Putamen (tissue), 1 donor: ENCODE measurements around the gene MIA3.
"Not testable (repeated sequence)": the region's sequence is repeated elsewhere in the genome, so short reads cannot be mapped to it uniquely, and the experiment has no call there.

Source experiments
- DNase-seq: peaks from one replicate; pipeline ENCODE4 v3.0.0-alpha.2; 2016; ENCODE audit warnings: low spot score

MIA3 gene

DNA sequence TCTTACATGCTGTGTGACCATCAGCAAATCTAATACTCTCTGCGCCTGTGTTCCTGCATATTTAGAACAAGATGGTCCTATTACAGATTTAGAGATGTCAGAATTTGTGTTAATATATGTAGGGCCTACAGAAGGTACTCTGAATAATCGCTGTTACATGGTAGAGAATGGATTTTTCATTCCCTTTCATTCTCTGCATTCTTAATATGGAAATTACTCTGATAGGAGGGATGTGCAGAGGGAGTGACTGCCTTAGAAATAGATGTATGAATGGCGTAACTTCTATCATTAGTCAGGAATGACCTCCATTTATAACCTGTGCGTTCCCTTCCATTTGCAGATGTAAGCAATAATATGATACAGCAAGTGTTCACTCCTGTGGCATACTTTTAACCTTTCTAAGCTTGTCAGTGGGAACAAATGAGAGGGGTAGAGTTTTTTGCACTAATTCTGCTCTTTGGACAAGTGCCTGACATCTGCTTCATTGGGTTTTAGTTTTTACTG is 45.6 kb downstream of the MIA3 start:
- no peak for DNase-seq

GRCh38 chr1:222665964-222666363 is 48.1 kb downstream of the MIA3 start:
- no peak for DNase-seq

DNA sequence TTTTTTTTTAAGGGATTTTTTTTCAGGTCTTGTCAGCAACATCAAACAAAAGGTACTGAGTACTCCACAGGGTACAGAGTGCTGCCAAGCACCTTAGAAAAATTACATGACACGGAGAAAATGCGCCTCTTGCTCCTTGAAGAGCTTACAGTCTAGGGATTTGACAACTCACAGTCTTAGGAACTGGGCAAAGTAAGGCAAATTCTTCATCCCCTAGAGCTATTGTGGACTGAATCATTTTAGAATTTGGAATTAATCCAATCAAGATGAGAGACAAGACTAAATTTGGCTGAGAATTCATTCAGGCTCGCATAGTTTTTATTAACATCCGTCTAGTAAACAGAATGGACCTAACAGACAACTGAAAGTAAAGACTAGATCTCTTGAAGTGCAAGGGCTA is 50.3 kb downstream of the MIA3 start:
- DNase-seq: not testable (repeated sequence)

DNA sequence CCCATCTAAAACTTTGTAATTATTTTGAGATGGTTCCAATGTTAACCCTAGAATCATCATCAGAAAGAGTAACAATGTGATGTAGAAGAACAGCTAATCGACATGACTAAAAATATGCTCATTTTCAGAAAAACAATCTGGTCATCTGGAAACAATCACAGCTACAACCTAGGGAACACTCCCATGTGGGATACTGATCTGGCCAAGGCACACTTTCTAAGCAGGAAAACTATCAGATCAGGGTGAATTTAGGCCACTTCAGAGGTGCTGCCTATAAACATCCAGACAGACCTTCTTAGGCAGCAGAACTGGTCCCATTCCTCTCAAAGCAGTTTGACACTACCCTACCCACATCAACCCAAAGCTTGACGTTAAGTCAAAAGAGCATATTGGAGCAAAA is 51.2 kb downstream of the MIA3 start:
- DNase-seq: not testable (repeated sequence)

- DNase-seq: no peak
Observed at GRCh38 chr1:222670110-222670509, 52.2 kb downstream of the MIA3 start.

- DNase-seq: no peak
Observed at GRCh38 chr1:222680080-222680479, 62.2 kb downstream of the MIA3 start.

DNA sequence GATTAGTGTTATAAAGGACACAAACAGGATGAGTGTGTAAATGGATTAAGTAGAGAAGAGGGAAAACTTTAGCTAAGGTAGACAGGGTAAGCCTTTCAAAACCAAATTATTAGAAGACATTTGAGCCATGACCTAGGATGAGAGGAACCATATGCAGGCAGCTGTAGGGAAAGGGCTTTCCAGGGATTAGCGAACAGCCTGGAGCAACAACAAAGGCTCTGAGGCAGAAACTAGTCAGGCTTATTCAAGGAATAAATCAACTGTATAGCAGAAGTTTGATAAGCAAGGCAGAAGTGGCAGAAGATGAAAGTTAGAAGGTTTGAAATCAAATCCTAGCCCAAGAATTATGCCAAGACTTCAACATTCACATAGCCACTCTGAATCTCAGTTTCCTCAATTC is 73.1 kb downstream of the MIA3 start:
- DNase-seq: no peak

- no peak for DNase-seq
Observed at GRCh38 chr1:222694927-222695326, 77.0 kb downstream of the MIA3 start.

DNA sequence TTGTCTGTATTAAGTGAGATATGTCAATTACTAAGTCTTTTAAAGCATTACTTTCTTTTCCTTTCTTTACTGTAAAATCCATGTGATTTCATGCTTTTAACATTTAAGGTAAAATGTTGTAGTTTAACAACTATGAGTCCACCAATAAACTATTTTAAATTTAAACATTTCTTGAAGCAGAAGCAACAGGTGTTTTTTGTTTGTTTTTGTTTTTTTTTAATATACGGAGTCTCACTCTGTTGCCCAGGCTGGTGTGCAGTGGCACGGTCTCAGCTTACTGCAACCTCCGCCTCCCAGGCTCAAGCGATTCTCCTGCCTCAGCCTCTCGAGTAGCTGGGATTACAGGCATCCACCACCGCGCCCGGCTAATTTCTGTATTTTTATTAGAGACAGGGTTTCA is 78.8 kb downstream of the MIA3 start:
- no peak for DNase-seq

- DNase-seq: no peak
Observed at GRCh38 chr1:222697203-222697602, 79.3 kb downstream of the MIA3 start.

DNA sequence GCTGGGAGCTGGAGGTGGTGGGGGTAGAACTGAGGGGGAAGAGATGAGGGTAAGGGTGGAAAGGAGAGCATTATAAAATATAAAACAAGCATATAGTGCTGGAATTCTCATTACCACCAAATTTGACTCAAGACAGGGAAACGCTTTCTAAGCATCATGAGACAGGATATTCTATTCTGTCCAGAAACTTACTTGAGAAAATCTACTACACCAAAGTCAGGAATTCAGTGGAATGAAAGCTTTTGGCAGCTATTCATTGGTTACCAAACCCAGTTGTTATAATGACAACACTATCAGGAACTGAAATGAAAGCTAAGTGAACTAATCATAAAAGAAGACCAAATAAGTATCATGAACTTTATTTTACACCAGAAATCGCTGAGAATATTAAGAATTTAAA is 79.9 kb downstream of the MIA3 start:
- DNase-seq: no peak

- DNase-seq: no peak
Observed at GRCh38 chr1:222702210-222702609, 84.3 kb downstream of the MIA3 start.

DNA sequence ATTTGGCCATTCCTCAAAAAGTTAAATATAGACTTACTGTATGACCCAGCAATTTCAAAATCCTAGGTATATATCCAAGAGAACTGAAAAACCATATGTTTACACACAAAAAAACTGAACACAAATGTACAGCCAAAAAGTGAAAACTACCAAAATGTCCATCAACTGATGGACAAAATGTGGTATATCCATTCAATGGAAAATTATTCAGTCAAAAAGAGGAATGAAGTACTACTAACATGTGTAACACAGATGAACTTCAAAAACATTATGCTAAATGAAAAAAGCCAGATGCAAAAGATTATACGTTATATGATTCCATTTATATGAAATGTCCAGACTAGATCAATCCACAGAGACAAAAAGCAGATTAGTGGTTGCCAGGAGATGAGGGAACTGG is 86.4 kb downstream of the MIA3 start:
- DNase-seq: no peak

DNA sequence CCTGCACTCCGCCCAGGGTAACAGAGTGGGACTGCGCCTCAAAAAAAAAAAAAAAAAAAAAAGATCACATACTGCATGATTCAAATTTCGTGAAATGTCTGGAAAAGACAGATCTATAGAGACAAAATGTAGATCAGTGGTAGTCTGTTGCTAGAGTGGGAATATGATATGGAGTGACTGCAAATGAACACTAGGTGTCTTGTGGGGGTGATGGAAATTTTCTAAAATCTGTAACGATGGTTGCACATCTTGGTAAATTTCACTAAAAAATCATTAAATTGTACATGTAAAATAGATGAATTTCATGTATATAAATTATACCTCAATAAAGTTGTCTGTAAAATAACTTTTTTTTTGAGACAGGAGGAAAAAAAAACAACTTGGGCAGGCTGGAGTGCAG is 88.9 kb downstream of the MIA3 start:
- no peak for DNase-seq

DNA sequence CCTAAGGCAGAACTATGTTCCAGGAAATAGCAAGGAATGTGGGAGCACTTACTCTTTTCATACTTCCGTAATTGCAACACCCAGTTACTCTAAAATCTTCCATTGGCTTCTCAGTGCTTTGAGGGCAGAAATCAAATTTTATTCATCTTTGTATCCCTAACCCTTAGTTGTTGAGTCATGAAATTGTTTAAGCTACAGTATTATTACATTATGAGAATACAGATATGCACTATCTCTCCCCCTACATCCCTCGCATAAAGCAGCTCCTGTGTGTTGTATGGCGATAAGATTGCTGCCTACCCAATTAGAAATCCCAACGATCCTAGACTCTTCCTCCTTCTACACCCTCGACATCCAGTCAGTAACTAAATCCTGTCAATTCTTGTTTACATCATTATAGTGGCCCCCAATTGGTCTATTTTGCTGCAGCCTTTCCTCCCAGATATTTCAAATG is 91.8 kb downstream of the MIA3 start:
- DNase-seq: no peak

DNA sequence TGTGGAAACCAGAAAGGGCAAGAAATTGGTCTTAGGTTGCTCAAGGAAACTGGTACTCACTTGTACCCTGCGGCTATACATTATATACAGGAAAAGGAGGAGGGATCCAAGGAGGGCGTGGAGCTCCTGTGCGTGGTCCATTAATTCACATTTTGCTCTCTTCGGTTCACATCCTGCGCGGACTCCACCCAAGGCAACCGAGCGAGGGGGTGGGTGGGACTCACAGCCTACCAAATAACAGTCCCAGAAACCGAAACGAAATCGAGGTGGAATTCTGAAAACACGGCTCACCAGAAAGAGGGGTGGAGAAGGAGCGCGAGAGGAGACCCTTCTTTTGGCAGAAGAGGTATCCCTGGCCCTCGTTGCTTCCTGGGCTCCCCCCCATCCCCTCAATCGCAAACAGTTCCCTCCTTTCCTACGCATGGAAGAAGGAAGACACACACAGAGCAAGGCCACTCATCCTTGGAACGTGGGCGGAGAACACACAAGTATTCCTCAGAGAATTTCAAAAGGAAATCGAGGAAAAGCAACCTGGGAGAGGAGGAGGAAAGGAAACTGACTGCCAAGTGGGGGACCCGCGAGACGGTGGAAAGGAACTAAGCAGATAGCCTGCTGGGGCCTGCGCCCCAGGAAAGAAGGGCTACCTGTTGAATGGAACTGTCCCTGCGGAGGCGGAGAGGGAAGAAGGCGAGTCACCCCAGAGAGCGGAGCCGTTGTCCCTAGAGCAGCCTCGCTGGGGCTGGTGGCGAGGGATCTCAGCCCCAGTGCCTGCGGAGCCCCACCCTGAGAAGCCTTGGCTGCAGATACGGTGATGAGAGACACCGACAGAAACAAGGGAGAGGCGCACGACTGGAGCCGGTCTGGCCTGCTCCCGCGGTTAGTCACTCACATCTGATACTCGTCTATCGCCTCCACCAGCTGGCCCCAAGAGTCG is 93.7 kb downstream of the MIA3 start:
- peak; percentile 65 for DNase-seq

- DNase-seq: peak; percentile 92
Observed at GRCh38 chr1:222712253-222713090, 94.6 kb downstream of the MIA3 start, which contains the start of the genes AIDA and BROX. Gene AIDA, minus strand, starts transcription at chr1:222712491. Its CDS starts 174 bp downstream, at chr1:222712317. Gene BROX, plus strand, starts transcription at chr1:222712564. Its CDS starts 3,136 bp downstream, at chr1:222715700.

GRCh38 chr1:222713091-222713961 is 95.4 kb downstream of the MIA3 start:
- peak; percentile 95 for DNase-seq

DNA sequence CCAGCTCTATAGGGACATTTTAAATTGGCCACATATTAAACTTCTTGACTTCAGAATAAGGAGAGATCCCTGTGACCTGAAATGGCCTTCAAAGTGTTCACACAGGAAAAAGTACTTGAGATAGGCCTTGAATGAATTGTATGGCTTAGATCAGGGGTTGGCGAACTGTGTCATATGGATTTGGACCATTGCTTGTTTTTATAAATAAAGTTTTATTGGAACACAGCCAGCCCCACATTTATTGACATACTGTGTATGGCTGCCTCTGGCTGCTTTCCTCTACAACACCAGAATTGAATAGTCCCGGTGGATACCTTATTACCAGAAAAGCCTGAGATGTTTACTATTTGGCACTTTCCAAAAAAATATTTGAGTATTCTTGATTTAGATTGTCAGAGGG is 98.5 kb downstream of the MIA3 start:
- no peak for DNase-seq
